ENCODE data around the gene NFU1. TPM values are rescaled to one million over a fixed set of nuclear protein-coding genes. Genes with fewer than 3 reads are reported as not detected.
A peak's percentile ranks its signal among the peaks of the same experiment; 100 is the strongest.
"Not testable (repeated sequence)": the region's sequence is repeated elsewhere in the genome, so short reads cannot be mapped to it uniquely, and the experiment has no call there.

The NFU1 gene
- total RNA-seq, 2 donors from 2014 or later: 41.1 to 44.6 TPM

- ATAC-seq: no peak
- intact Hi-C loops (cut with DNase I, micrococcal nuclease): no loop called here
- no peak for DNase-seq
Measured at GRCh38 chr2:69453475-69454129, 16.4 kb upstream of the NFU1 start.

GRCh38 chr2:69452687-69453086, 15.5 kb upstream of the NFU1 start:
- intact Hi-C loops (cut with DNase I, micrococcal nuclease): no loop called here
- DNase-seq (no peak), ATAC-seq (no peak)

- DNase-seq (no peak), ATAC-seq (no peak)
- intact Hi-C loops (cut with DNase I, micrococcal nuclease): no loop called here
Measured at GRCh38 chr2:69450735-69451416, 13.6 kb upstream of the NFU1 start.

GRCh38 chr2:69449906-69450305, 12.7 kb upstream of the NFU1 start:
- no peak for DNase-seq
- ATAC-seq: no peak
- intact Hi-C loops (cut with DNase I, micrococcal nuclease): no loop called here

GRCh38 chr2:69443673-69444072, 6.4 kb upstream of the NFU1 start:
- intact Hi-C loops (cut with DNase I, micrococcal nuclease); ATAC-seq; DNase-seq: not testable (repeated sequence)

GRCh38 chr2:69439499-69439898, 2.3 kb upstream of the NFU1 start:
- intact Hi-C loops (cut with DNase I, micrococcal nuclease); DNase-seq; ATAC-seq: not testable (repeated sequence)

GRCh38 chr2:69438580-69438979, 1.3 kb upstream of the NFU1 start:
- intact Hi-C loops (cut with DNase I, micrococcal nuclease): no loop called here
- DNase-seq: no peak

GRCh38 chr2:69437751-69438154, 518 bp upstream of the NFU1 start:
- intact Hi-C loops (cut with DNase I, micrococcal nuclease): no loop called here
- ATAC-seq: peak; percentile 50
- peak; percentile 46 to 55 for DNase-seq

More at GRCh38 chr2:69438580-69438979, 1.3 kb upstream of the NFU1 start:
- ATAC-seq: no peak

- intact Hi-C loops (cut with DNase I, micrococcal nuclease): no loop called here
- DNase-seq (no peak), ATAC-seq (peak; percentile 38)
Measured at GRCh38 chr2:69436596-69436937, 668 bp downstream of the NFU1 start.

GRCh38 chr2:69434753-69435152, 2.5 kb downstream of the NFU1 start:
- DNase-seq: no peak
- no peak for ATAC-seq

GRCh38 chr2:69429491-69430183, 7.6 kb downstream of the NFU1 start:
- ATAC-seq: no peak
- no peak for DNase-seq
- intact Hi-C loops (cut with DNase I, micrococcal nuclease): no loop called here

More at GRCh38 chr2:69434753-69435152, 2.5 kb downstream of the NFU1 start:
- intact Hi-C loops (cut with DNase I, micrococcal nuclease): no loop called here

GRCh38 chr2:69428981-69429380, 8.3 kb downstream of the NFU1 start:
- DNase-seq (no peak), ATAC-seq (no peak)
- intact Hi-C loops (cut with DNase I, micrococcal nuclease): no loop called here

- intact Hi-C loops (cut with DNase I, micrococcal nuclease): no loop called here
- DNase-seq: no peak
- ATAC-seq: no peak
Measured at GRCh38 chr2:69424419-69424818, 12.8 kb downstream of the NFU1 start.

- DNase-seq (no peak), ATAC-seq (no peak)
- intact Hi-C loops (cut with DNase I, micrococcal nuclease): no loop called here
Measured at GRCh38 chr2:69422198-69422597, 15.0 kb downstream of the NFU1 start.

- ATAC-seq; DNase-seq; intact Hi-C loops (cut with DNase I, micrococcal nuclease): not testable (repeated sequence)
Measured at GRCh38 chr2:69419111-69419510, 18.1 kb downstream of the NFU1 start.

- intact Hi-C loops (cut with DNase I, micrococcal nuclease): no loop called here
- no peak for ATAC-seq
- DNase-seq: no peak
Measured at GRCh38 chr2:69416147-69416546, 21.1 kb downstream of the NFU1 start.

- DNase-seq: no peak
- no peak for ATAC-seq
Measured at GRCh38 chr2:69411120-69411519, 26.1 kb downstream of the NFU1 start.

GRCh38 chr2:69405306-69405705, 31.9 kb downstream of the NFU1 start:
- DNase-seq: no peak
- ATAC-seq: no peak
- intact Hi-C loops (cut with DNase I, micrococcal nuclease): no loop called here

More at GRCh38 chr2:69411120-69411519, 26.1 kb downstream of the NFU1 start:
- intact Hi-C loops (cut with DNase I, micrococcal nuclease): no loop called here

GRCh38 chr2:69400121-69400520, 37.1 kb downstream of the NFU1 start:
- DNase-seq (no peak), ATAC-seq (no peak)
- intact Hi-C loops (cut with DNase I, micrococcal nuclease): no loop called here

- ATAC-seq (peak; percentile 93), DNase-seq (no peak)
- intact Hi-C loops (cut with DNase I, micrococcal nuclease): no loop called here
Measured at GRCh38 chr2:69397234-69397633, 40.0 kb downstream of the NFU1 start.

Data from left colon (tissue), 2 donors.